ENCODE results near the gene LDB1.

The LDB1 gene

GRCh38 chr10:102120142-102120990 lies at the start of gene LDB1:
Gene LDB1, minus strand, starts transcription at chr10:102120368. Its CDS starts 258 bp downstream, at chr10:102120110.
- DNase-seq, result peak; percentile 70

- DNase-seq, result no peak
These were observed 47.7 kb upstream of the LDB1 start for GRCh38 chr10:102167861-102168260.

DNA sequence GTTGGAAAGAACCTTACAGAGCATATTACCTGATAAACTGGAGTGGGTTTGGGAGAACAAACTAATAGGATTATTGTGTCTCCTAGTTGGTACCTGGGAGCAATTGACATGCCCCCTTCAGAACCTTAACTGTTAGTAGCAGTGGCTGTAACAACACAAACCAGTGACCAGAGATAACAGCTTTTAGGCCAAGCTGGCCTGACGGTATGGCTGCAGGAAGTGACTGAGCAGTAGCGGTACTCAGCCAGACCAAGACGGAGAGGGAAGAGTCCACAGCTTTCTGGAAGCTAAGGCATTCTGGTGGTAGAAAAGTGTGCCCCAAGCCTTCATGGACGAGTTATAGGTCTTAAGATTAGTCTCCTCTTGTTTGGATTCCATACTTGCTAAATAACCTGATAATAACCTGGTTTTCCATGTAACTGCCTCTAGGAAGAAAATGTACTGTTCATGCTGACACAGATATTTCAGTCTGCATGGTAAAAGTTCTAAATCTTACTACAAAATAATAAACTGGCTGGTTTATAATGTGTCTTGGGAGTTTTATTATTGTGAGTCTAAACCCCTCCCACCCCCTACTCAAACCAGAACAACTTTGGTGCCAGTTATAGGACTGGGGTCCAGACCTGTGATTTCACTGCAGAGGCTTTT lies 43.3 kb upstream of the LDB1 start:
- no peak for DNase-seq

DNA sequence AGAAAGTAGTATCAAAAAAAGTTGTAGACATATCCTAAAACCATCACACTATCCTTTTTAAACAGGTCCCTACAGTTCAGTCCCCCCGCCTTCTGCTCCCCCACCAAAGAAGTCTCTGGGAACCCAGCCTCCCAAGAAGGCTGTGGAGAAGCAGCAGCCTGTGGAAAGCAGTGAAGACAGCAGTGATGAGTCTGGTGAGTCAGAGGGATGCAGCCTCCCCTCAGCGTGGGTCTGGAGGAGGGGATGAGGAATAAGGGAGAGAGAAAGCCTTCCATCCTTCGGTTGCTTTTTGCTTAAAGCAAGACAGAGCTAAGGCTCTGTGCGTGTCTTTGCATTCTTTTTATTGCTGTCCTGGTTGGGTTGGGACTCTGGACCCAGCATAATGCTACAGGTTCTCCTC lies 39.7 kb upstream of the LDB1 start:
- no peak for DNase-seq

DNA sequence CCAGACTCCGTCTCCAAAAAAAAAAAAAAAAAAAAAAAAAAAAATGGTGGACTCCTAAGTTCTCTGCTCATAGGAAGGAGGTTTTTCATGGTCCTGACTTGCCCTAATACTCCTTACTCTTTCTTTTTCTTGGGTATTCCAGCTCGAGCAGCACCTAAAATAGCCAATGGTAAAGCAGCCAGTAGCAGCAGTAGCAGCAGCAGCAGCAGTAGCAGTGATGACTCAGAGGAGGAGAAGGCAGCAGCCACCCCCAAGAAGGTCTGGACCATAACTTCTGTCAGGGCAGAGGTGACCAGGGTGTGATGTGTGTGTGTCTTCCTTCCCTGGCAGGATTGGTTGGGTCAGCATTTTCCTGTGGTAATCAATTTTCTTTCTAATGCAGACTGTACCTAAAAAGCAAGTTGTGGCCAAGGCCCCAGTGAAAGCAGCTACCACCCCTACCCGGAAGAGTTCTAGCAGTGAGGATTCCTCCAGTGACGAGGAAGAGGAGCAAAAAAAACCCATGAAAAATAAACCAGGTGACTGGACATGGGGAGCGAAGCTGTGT lies 39.0 kb upstream of the LDB1 start:
- DNase-seq, result no peak

- DNase-seq, result no peak
These were observed 37.1 kb upstream of the LDB1 start for GRCh38 chr10:102157224-102157623.

DNA sequence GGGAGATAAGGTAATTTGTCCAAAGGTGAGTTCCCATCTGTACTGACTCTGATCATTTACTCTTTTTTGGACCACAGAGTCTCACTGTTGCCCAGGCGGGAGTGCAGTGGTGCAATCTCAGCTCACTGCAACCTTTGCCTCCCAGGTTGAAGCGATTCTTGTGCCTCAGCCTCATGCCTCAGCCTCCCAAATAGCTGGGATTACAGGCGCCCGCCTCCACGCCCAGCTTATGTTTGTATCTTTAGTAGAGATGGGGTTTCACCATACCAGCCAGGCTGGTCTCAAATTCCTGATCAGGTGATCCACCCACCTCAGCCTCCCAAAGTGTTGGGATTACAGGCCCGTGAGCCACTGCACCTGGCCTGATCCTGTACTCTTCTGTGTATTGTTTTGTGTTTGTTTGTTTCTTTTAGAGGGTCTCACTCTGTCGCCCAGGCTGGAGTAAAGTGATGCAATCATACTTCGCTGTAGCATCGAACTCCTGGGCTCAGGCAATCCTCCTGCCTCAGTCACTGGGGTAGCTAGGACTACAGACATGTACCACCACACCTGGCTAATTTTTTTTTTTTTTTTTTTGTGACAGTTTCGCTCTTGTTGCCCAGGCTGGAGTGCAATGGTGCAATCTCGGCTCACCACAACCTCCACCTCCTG lies 34.4 kb upstream of the LDB1 start:
- DNase-seq, result no peak

- DNase-seq, result no peak
These were observed 33.0 kb upstream of the LDB1 start for GRCh38 chr10:102153093-102153620.

- peak; percentile 71 for DNase-seq
These were observed 32.4 kb upstream of the LDB1 start for GRCh38 chr10:102152545-102152890.

- peak; percentile 100 for DNase-seq
These were observed 31.8 kb upstream of the LDB1 start, which contains the start of gene NOLC1 for GRCh38 chr10:102151774-102152544. Gene NOLC1, plus strand, starts transcription at chr10:102152389. Its CDS starts 22 bp downstream, at chr10:102152411.

- DNase-seq, result no peak
These were observed 31.0 kb upstream of the LDB1 start for GRCh38 chr10:102150970-102151773.

- no peak for DNase-seq
These were observed 28.1 kb upstream of the LDB1 start for GRCh38 chr10:102148275-102148674.

- no peak for DNase-seq
These were observed 27.4 kb upstream of the LDB1 start for GRCh38 chr10:102147561-102147960.

- DNase-seq, result no peak
These were observed 26.8 kb upstream of the LDB1 start for GRCh38 chr10:102146971-102147428.

- no peak for DNase-seq
These were observed 21.5 kb upstream of the LDB1 start for GRCh38 chr10:102141583-102142107.

- no peak for DNase-seq
These were observed 20.9 kb upstream of the LDB1 start for GRCh38 chr10:102140913-102141540.

DNA sequence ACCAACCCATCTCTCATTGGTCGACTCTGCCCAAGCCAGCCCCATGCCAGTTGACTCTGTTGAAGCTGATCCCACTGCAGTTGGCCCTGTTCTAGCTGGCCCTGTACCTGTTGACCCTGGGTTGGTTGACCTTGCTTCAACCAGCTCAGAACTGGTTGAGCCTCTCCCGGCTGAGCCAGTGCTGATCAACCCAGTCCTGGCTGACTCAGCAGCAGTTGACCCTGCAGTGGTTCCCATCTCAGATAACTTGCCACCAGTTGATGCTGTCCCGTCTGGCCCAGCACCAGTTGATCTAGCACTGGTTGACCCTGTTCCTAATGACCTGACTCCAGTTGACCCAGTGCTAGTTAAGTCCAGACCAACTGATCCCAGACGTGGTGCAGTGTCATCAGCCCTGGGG lies 20.1 kb upstream of the LDB1 start:
- no peak for DNase-seq

- DNase-seq, result no peak
These were observed 19.3 kb upstream of the LDB1 start for GRCh38 chr10:102139281-102140110.

DNA sequence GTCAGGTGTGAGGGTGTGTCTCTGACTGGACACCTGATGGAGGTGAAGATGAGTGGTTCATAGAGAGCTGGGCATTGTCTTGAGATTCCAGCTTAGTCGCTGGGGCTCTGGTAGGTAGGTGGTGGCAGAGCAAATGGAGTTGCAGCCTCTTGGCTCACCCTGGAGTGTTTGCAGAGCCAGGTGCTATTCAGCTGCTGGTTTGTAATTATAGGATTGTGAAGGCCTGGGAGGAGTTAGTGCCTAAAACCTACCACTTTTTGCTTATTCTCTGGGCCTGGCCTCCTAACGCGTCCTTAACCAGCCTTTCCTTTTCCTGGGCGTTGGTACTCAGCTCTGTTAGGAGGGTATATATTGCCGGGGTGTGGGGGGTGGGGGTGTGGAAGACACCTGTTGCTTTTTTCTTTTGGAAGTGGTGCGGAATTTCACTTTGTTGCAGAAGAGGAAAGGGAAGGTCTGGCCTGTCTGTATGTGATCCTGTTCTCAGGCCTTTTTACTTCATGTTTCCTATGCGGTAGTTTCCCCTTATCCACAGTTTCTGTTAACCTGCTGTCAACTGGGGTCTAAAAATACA lies 15.9 kb upstream of the LDB1 start:
- no peak for DNase-seq

Data from activated CD4-positive, alpha-beta T cell treated with anti-CD3 and anti-CD28 coated beads for 48 hours (primary cell).